GM12874 (cell line): ENCODE data around the gene SPEF1.

Experiments used
- TF ChIP-seq, protein P1 (sequence below): IDR thresholded peaks from 2 replicates; pipeline ENCODE4 v1.5.1; 2011; ENCODE audit warnings: low read depth, mild to moderate bottlenecking, control low read depth, low read length, moderate library complexity; ENCODE audit not compliant: insufficient read depth

Gene SPEF1

DNA sequence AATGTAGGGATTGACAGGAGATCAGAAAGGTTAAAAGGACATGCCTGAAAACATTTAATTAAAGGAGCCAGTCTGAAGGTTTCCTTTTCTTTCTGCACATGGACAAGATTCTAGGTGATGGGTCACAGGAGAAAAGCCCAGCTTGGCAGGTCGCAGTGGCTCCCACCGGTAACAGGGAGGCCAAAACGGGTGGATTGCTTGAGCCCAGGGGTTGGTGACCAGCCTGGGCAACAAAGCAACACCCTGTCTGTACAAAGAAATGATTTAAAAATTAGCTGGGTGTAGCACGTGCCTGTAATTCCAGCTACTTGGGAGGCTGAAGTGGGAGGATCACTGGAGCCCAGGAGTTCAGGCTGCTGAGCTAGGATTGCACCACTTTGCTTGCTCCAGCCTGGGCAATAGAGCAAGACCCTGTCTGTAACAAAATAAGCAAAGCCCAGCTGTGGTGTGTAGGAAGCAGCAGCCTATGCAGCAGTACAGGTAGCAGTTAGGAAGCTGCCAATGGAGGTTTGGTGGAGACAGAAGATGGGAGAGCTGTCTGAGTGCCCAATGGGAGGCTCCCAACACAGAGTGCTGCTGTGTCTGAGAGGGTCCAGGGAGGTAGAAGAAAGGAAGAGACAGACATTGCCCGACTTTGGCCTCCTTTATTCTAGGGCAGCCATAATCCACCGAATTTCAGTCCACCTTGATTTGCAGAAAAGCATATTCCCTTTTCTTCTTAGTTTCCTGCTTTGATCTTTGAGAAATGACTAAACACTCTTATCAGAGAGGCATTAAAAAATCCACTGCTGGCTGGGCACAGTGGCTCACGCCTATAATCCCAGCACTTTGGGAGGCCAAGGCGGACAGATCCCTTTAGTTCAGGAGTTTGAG is 32.0 kb upstream of the SPEF1 start:
- TF ChIP-seq, protein P1, sequence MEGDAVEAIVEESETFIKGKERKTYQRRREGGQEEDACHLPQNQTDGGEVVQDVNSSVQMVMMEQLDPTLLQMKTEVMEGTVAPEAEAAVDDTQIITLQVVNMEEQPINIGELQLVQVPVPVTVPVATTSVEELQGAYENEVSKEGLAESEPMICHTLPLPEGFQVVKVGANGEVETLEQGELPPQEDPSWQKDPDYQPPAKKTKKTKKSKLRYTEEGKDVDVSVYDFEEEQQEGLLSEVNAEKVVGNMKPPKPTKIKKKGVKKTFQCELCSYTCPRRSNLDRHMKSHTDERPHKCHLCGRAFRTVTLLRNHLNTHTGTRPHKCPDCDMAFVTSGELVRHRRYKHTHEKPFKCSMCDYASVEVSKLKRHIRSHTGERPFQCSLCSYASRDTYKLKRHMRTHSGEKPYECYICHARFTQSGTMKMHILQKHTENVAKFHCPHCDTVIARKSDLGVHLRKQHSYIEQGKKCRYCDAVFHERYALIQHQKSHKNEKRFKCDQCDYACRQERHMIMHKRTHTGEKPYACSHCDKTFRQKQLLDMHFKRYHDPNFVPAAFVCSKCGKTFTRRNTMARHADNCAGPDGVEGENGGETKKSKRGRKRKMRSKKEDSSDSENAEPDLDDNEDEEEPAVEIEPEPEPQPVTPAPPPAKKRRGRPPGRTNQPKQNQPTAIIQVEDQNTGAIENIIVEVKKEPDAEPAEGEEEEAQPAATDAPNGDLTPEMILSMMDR = no peak

DNA sequence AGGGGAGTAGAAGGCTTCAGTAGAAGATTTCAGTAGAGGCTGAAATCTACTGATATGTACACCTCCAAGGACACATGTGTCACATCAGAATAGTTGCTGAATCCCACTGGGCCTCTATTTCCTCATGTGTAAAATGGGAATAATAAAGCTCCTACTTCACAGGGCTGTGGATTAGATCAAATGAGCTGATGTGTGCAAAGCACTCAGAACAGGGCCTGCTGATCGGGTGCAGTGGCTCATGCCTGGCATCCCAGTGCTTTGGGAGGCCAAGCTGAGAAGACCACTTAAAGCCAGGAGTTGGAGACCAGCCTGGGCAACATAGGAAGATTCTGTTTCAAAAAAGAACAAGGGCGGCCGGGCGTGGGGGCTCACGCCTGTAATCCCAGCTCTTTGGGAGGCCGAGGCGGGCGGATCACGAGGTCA is 31.0 kb upstream of the SPEF1 start:
- TF ChIP-seq, protein P1 = no peak

DNA sequence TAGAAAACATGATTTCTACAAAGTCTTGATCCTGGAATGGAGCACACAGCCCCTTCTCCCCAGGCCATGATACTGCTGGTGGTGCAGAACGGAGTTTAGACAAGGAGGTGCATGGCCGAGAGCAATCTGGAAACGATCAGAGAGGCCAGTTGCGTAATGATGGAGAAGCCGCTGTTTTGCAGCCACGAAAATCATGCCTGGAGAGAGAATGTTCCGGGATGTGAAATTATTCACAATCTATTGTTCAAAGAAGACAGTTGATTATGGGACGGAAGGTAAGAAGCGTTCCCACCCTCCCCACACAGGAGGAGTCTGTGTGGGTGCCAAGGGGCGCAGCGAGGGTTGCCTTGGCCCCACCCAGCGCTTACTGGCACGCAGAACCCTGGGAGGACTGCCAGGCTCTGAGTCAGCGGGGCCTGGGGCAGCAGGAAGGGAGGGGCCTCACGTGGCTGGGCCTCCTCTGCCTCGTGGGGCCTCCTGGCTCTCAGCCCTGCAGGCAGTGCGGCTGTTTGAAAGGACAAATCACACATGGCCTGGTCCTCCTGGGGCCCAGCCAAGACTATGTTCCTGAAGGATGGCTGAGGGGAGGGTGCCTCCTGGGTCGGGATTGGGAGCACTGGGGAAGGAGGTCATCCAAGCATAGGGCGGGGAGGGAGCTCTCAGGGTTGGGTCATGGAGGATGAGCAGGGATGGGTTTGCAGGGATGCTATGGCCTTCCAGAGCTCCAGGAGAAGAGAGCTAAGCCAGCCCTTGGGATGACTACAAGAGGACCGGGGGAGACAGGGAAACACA is 30.4 kb upstream of the SPEF1 start:
- TF ChIP-seq, protein P1 = no peak

DNA sequence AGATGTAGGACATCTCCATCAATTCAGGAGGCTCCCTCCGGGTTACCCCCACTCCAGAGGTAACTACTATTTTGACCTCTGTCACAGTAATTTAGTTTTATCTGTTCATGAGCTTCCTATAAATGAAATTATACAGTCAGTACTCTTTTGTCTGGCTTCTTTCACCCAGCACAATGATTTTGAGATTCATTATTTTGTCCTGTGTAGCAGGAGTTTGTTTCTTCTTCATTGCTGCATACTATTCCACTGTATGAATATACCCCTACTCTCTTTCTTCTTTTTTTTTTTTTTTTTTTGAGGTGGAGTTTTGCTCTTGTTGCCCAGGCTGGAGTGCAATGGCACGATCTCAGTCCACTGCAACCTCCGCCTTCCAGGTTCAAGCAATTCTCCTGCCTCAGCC is 27.3 kb upstream of the SPEF1 start:
- TF ChIP-seq, protein P1 = no peak

DNA sequence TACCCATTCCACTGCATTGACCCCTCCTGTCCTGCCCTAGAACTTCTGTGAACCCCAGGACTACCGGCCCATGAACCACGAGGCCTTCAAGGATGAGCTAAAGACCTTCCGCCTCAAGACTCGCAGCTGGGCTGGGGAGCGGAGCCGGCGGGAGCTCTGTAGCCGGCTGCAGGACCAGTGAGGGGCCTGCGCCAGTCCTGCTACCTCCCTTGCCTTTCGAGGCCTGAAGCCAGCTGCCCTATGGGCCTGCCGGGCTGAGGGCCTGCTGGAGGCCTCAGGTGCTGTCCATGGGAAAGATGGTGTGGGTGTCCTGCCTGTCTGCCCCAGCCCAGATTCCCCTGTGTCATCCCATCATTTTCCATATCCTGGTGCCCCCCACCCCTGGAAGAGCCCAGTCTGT is 23.5 kb upstream of the SPEF1 start:
- TF ChIP-seq, protein P1 = no peak

DNA sequence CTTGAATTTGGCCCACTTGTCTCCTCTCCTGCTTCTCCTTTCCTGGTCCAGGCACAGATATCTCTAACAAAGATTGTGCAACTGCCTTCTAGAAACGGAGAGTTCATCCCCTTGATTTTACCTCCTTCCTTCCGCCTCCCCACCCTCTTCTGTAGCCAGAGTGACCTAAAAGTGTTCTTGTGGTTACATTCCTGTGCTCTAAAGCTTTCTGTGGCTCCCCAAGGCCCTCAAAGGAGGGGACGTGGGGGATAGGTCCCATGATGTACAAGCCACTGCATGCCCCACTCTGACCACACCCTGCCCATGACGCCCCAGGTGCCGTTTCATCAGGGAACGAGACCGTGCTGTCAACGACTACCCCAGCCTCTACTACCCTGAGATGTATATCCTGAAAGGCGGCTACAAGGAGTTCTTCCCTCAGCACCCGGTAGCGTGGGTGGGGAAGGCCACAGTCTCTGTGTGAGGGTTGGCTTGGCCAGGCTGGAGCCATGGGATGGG is 23.1 kb upstream of the SPEF1 start:
- TF ChIP-seq, protein P1 = no peak

DNA sequence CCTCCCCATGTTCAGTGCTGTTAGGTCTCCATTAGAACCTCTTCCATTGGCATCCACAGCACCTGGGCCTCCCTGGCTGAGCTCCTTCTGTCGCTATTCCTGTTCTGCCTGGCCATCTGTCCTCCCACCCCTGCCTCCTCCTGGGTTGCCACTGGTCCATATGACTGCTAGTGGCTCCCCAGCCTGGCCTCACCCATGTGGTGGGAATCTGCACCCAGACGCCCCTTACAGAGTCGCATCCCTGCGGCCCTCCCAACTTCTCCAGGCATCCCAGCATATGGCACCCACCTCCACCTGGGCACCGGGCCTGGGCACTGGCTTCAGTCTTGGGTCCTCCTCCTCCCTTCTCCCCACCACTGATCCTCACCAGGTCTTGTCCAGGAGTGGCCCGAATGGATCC is 22.6 kb upstream of the SPEF1 start:
- TF ChIP-seq, protein P1 = no peak
